SK-N-SH (cell line): ENCODE data around the gene ATF6. TPM values are rescaled to one million over a fixed set of nuclear protein-coding genes. Genes with fewer than 3 reads are reported as not detected.

Source experiments
- CTCF ChIA-PET: fragments of 300-600, 350-600 bp; formaldehyde crosslinking; extraction: SDS; loops from one replicate; lab custom pipeline; 2021; lab: Yijun Ruan, JAX
- POLR2A ChIA-PET: fragments of 350-600 bp; sonication (Branson Sonifier 250); formaldehyde crosslinking; extraction: SDS; loops from one replicate; lab custom pipeline; 2020; ENCODE audit warnings: antibody characterized with exemption, inconsistent platforms; lab: Yijun Ruan, JAX
- DNase-seq: peaks from one replicate; pipeline ENCODE4 v3.0.0; 2012
- H2AFZ ChIP-seq: fragments of 200-600 bp; sonication (generic); 2 replicates; pipeline ENCODE4 v1.8.1; 2016; ENCODE audit warnings: antibody characterized with exemption, mild to moderate bottlenecking, low read depth
- H3F3A ChIP-seq: fragments of 200-600 bp; sonication (generic); replicated peaks from 2 replicates; pipeline ENCODE3; 2016; ENCODE audit warnings: antibody characterized with exemption, mild to moderate bottlenecking; ENCODE audit not compliant: insufficient read depth
- H3K27ac ChIP-seq, 2 experiments: fragments of 200-500 bp in 1 of 2; fragments of 200-600 bp in 1 of 2; sonication (Bioruptor generic) in 1 of 2; sonication (generic), shearing (Covaris generic) in 1 of 2; 2 replicates each; pipeline versions ENCODE4 v1.5.1 to v1.6.1; 2014 to 2016; ENCODE audit warnings: low read depth in 2 of 2, inconsistent platforms in 1 of 2, low read length in 1 of 2, mild to moderate bottlenecking in 1 of 2, mixed read lengths in 1 of 2
- H3K27me3 ChIP-seq: fragments of 200-600 bp; sonication (generic), shearing (Covaris generic); 2 replicates; pipeline ENCODE4 v1.6.1; 2016; ENCODE audit warnings: mixed run types; ENCODE audit not compliant: insufficient read depth
- H3K36me3 ChIP-seq, 2 experiments: fragments of 200-500 bp in 1 of 2; fragments of 200-600 bp in 1 of 2; sonication (Bioruptor generic) in 1 of 2; sonication (generic) in 1 of 2; replicated peaks in 1 of 2; 2 replicates each; pipeline versions ENCODE3 to v1.5.1; 2014 to 2016; ENCODE audit warnings: low read length in 1 of 2, mild to moderate bottlenecking in 1 of 2; ENCODE audit not compliant: insufficient read depth in 2 of 2, control insufficient read depth in 1 of 2
- H3K4me1 ChIP-seq, 2 experiments: fragments of 200-500 bp in 1 of 2; fragments of 200-600 bp in 1 of 2; sonication (Bioruptor generic) in 1 of 2; sonication (generic), shearing (Covaris generic) in 1 of 2; 2 replicates each; pipeline versions ENCODE4 v1.5.1 to v1.6.1; 2014 to 2016; ENCODE audit warnings: low read depth in 1 of 2, low read length in 1 of 2, mixed run types in 1 of 2; ENCODE audit not compliant: insufficient read depth in 2 of 2, control insufficient read depth in 1 of 2
- H3K4me2 ChIP-seq: fragments of 200-600 bp; sonication (generic), shearing (Covaris generic); 2 replicates; pipeline ENCODE4 v1.6.1; 2017; ENCODE audit warnings: mixed run types
- H3K4me3 ChIP-seq, 2 experiments: fragments of 200-500 bp in 1 of 2; fragments of 200-600 bp in 1 of 2; sonication (Bioruptor generic) in 1 of 2; sonication (generic), shearing (Covaris generic) in 1 of 2; 2 replicates each; pipeline versions ENCODE4 v1.5.1 to v1.8.1; 2014 to 2016; ENCODE audit warnings: low read depth in 2 of 2, inconsistent platforms in 1 of 2, low read length in 1 of 2, mild to moderate bottlenecking in 1 of 2, mixed read lengths in 1 of 2, moderate library complexity in 1 of 2
- H3K79me2 ChIP-seq: fragments of 200-600 bp; sonication (generic); 2 replicates; pipeline ENCODE4 v1.8.1; 2017; ENCODE audit warnings: mild to moderate bottlenecking; ENCODE audit not compliant: insufficient read depth
- H3K9ac ChIP-seq: fragments of 200-600 bp; sonication (generic); 2 replicates; pipeline ENCODE4 v1.6.1; 2017; ENCODE audit warnings: mixed run types
- H3K9me2 ChIP-seq: fragments of 200-600 bp; sonication (generic); 2 replicates; pipeline ENCODE4 v1.6.1; 2017; ENCODE audit warnings: mixed run types
- H3K9me3 ChIP-seq: fragments of 200-600 bp; sonication (generic); 2 replicates; pipeline ENCODE4 v1.6.1; 2017; ENCODE audit warnings: mixed run types, mild to moderate bottlenecking, moderate library complexity
- H4K20me1 ChIP-seq: fragments of 200-600 bp; sonication (generic); 2 replicates; pipeline ENCODE4 v1.6.1; 2017; ENCODE audit warnings: mild to moderate bottlenecking, mixed run types; ENCODE audit not compliant: insufficient read depth
- EP300 ChIP-seq, 2 experiments: IDR thresholded peaks; 2 replicates each; pipeline versions ENCODE4 v1.4.0 to v1.6.1; 2012; ENCODE audit warnings: borderline replicate concordance in 1 of 2, low read depth in 1 of 2, low read length in 1 of 2
- IRF3 ChIP-seq: fragments of 150-350 bp; IDR thresholded peaks from 2 replicates; pipeline ENCODE4 v1.6.1; 2016; ENCODE audit warnings: mild to moderate bottlenecking, low read depth, low read length
- JUND ChIP-seq: IDR thresholded peaks from 2 replicates; pipeline ENCODE4 v1.4.0; 2012
- MEF2A ChIP-seq: IDR thresholded peaks from 2 replicates; pipeline ENCODE4 v1.4.0; 2012; ENCODE audit warnings: low read depth, borderline replicate concordance
- PBX3 ChIP-seq: IDR thresholded peaks from 2 replicates; pipeline ENCODE4; 2012
- RAD21 ChIP-seq: IDR thresholded peaks from 2 replicates; pipeline ENCODE4 v1.6.1; 2012; ENCODE audit warnings: mild to moderate bottlenecking, low read length
- RCOR1 ChIP-seq: fragments of 150-350 bp; IDR thresholded peaks from 2 replicates; pipeline ENCODE4 v1.6.1; 2017; ENCODE audit warnings: antibody characterized with exemption, low read length
- RXRA ChIP-seq: IDR thresholded peaks from 2 replicates; pipeline ENCODE4 v1.4.0; 2012; ENCODE audit warnings: low read depth, mild to moderate bottlenecking, borderline replicate concordance
- YY1 ChIP-seq: IDR thresholded peaks from 2 replicates; pipeline ENCODE4 v1.4.0; 2012; ENCODE audit warnings: low read depth, mild to moderate bottlenecking
- WGBS: methylation state at CpG from one replicate; pipeline ENCODE4 v1.1.6; 2017; ENCODE audit warnings: low lambda C conversion rate; 5-methylcytosine and 5-hydroxymethylcytosine counted together
- polyA plus RNA-seq, 3 experiments: library from polyadenylated mRNA; depleted of rRNA; stranded (reverse); fragments of >200 nt; gene quantifications; 2 replicates each; pipeline ENCODE4 v1.2.3, GENCODE V29; 2012

Gene ATF6
- polyA plus RNA-seq, 1 of the 3 experiments (the other 2 are of a cell fraction), result 8.8 TPM

- WGBS, result 83% methylated on average over 1 of the region's 1 CpG
- Histone ChIP-seq H4K20me1 (no peaks in the 10 kb centered on the region), H3K36me3 (no peaks in the 10 kb centered on the region), H3K4me3 (no peak overlapping the region), H3K9me2 (no peaks in the 10 kb centered on the region), H3K4me1 (peaks cover 16 to 28% of the 10 kb centered on the region in 2 experiments), H3F3A (peaks cover 5% of the 10 kb centered on the region), H3K9ac (no peak overlapping the region), H2AFZ (no peak overlapping the region), H3K79me2 (no peaks in the 10 kb centered on the region), H3K27me3 (no peaks in the 10 kb centered on the region), H3K27ac (no peak overlapping the region), H3K9me3 (no peaks in the 10 kb centered on the region), H3K4me2 (no peak overlapping the region)
- no peak for DNase-seq
- TF ChIP-seq RAD21 (no peak), YY1 (no peak), RCOR1 (no peak)
- ChIA-PET POLR2A (no interaction called here), CTCF (interaction anchor here (0.7 kb wide), 1 partner anchor 25 kb away, joined by 3 read pairs; no protein-coding TSS in a partner anchor)
These were observed 184.3 kb downstream of the ATF6 start for GRCh38 chr1:161950377-161950776.

- Histone ChIP-seq H3K4me2 (no peak overlapping the region), H3K9me3 (no peaks in the 10 kb centered on the region), H3K9ac (no peak overlapping the region), H2AFZ (no peak overlapping the region), H3F3A (peaks cover 15% of the 10 kb centered on the region), H3K27me3 (no peaks in the 10 kb centered on the region), H3K9me2 (no peaks in the 10 kb centered on the region), H3K4me3 (no peak overlapping the region), H3K27ac (no peak overlapping the region), H3K36me3 (no peaks in the 10 kb centered on the region), H4K20me1 (no peaks in the 10 kb centered on the region), H3K79me2 (no peaks in the 10 kb centered on the region), H3K4me1 (peaks cover 28 to 40% of the 10 kb centered on the region in 2 experiments)
- ChIA-PET POLR2A (no interaction called here), CTCF (no interaction called here)
- DNase-seq, result no peak
- TF ChIP-seq MEF2A (no peak), RXRA (no peak), IRF3 (no peak), PBX3 (no peak)
- WGBS, result 80% methylated on average over 1 of the region's 1 CpG
These were observed 185.5 kb downstream of the ATF6 start for GRCh38 chr1:161951646-161952045.

GRCh38 chr1:161952607-161953172, 186.6 kb downstream of the ATF6 start:
- no peak overlapping the region for H3K4me3 ChIP-seq
- no peak overlapping the region for H3K4me2 ChIP-seq
- H3K9me2 ChIP-seq, result no peaks in the 10 kb centered on the region
- H3K79me2 ChIP-seq, result no peaks in the 10 kb centered on the region
- H3K27me3 ChIP-seq, result no peaks in the 10 kb centered on the region
- ChIA-PET CTCF (interaction anchor here (0.8 to 2.0 kb wide), 6 partner anchors 11 to 160 kb away, joined by 3 to 8 read pairs (median 4); partner anchors contain the start of gene OLFML2B), POLR2A (no interaction called here)
- no peak overlapping the region for H3K9ac ChIP-seq
- TF ChIP-seq PBX3, result peak; percentile 56; the same call in 1 of the 2 replicates
- TF ChIP-seq EP300 (IDR thresholded peaks at IDR 0.05; ENCODE audit: borderline replicate concordance in 1 of 2, low read depth in 1 of 2, low read length in 1 of 2), result no peak
- TF ChIP-seq JUND, result 0 out of 2 replicates have a peak, but pooled peaks have one; percentile 18
- 86% methylated on average over 3 of the region's 3 CpGs for WGBS
- peaks cover 33 to 44% of the 10 kb centered on the region in 2 experiments for H3K4me1 ChIP-seq
- H3K36me3 ChIP-seq, result no peaks in the 10 kb centered on the region
- DNase-seq, result no peak
- H4K20me1 ChIP-seq, result no peaks in the 10 kb centered on the region
- peaks cover 15% of the 10 kb centered on the region for H3F3A ChIP-seq
- no peak overlapping the region for H2AFZ ChIP-seq
- H3K27ac ChIP-seq, result peak overlapping the region; percentile 39 to 81; a peak in 3 of 4 replicates
- H3K9me3 ChIP-seq, result no peaks in the 10 kb centered on the region
